Osteoblast (primary cell): ENCODE results near the gene SOX6. TPM values are rescaled to one million over a fixed set of nuclear protein-coding genes. Genes with fewer than 3 reads are reported as not detected.

ENCODE experiments used
- DNase-seq: peaks from one replicate; pipeline ENCODE4 v3.0.0; 2011; ENCODE audit warnings: low spot score, mixed read lengths; ENCODE audit not compliant: insufficient read length; ENCODE audit errors: missing footprints
- H2AFZ ChIP-seq: 2 replicates; pipeline ENCODE4 v1.6.0; 2011; ENCODE audit warnings: mild to moderate bottlenecking, low read length
- H3K27ac ChIP-seq: 2 replicates; pipeline ENCODE4 v1.5.1; 2011; ENCODE audit warnings: mild to moderate bottlenecking, low read depth, low read length, moderate library complexity
- H3K27me3 ChIP-seq: 2 replicates; pipeline ENCODE4 v1.6.0; 2012; ENCODE audit warnings: mild to moderate bottlenecking, control low read depth, inconsistent platforms, low read length, moderate library complexity; ENCODE audit not compliant: insufficient read depth
- H3K36me3 ChIP-seq: 2 replicates; pipeline ENCODE4 v1.5.1; 2011; ENCODE audit warnings: mild to moderate bottlenecking, low read length, control low read depth, moderate library complexity; ENCODE audit not compliant: insufficient read depth
- H3K4me1 ChIP-seq: 2 replicates; pipeline ENCODE4 v1.5.1; 2011; ENCODE audit warnings: mild to moderate bottlenecking, low read length, control low read depth, moderate library complexity; ENCODE audit not compliant: insufficient read depth
- H3K4me2 ChIP-seq: 2 replicates; pipeline ENCODE4 v1.6.0; 2011; ENCODE audit warnings: mild to moderate bottlenecking, low read length; ENCODE audit not compliant: insufficient read depth
- H3K4me3 ChIP-seq: fragments of 200-600 bp; sonication (generic); 3 replicates; pipeline ENCODE4 v1.5.1; 2012; ENCODE audit warnings: mild to moderate bottlenecking, low read length, inconsistent platforms; ENCODE audit not compliant: insufficient read depth
- H3K79me2 ChIP-seq: 2 replicates; pipeline ENCODE4 v1.6.0; 2012; ENCODE audit warnings: mild to moderate bottlenecking, low read length, control low read depth, inconsistent platforms; ENCODE audit not compliant: insufficient read depth
- H3K9me3 ChIP-seq: 2 replicates; pipeline ENCODE4 v1.5.1; 2011; ENCODE audit warnings: low read depth, low read length, control low read depth
- H4K20me1 ChIP-seq: 2 replicates; pipeline ENCODE4 v1.6.0; 2012; ENCODE audit warnings: mild to moderate bottlenecking, low read length, control low read depth; ENCODE audit not compliant: insufficient read depth
- CTCF ChIP-seq: IDR thresholded peaks from 2 replicates; pipeline ENCODE4 v1.5.1; 2011; ENCODE audit warnings: mild to moderate bottlenecking, low read depth, low read length, moderate library complexity; ENCODE audit errors: extremely low read depth
- total RNA-seq: library from RNA; depleted of rRNA; stranded (reverse); fragments of >200 nt; gene quantifications from 2 replicates; pipeline ENCODE4 v1.2.3, GENCODE V29; 2012

The SOX6 gene
- total RNA-seq, 1 donor = 3.3 TPM

DNA sequence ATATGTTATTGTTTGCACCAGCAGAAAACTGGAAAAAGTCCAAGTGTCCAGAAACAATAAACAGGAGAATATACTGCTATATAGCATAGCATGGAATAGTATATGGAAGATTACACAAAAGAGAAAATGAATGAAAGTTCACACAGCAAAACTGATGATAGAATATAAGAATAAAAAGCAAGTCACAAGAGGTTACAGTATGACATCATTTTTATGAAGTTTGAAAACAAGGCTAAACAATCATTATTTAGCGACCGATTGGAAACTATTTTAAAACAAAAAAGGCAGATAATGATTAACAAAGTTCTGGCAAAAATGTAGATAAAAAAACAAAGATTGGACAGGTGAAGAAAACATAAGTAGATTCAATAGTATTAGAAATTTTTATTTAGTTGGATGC lies 47.1 kb downstream of the SOX6 start:
- no peak for DNase-seq
- no peak overlapping the region for H3K27ac ChIP-seq

GRCh38 chr11:16301462-16301861 lies 54.9 kb downstream of the SOX6 start:
- DNase-seq = no peak
- Histone ChIP-seq H3K4me3 (no peak overlapping the region), H3K36me3 (no peaks in the 10 kb centered on the region), H4K20me1 (no peaks in the 10 kb centered on the region), H2AFZ (no peak overlapping the region), H3K27ac (no peak overlapping the region), H3K4me1 (no peaks in the 10 kb centered on the region), H3K9me3 (no peaks in the 10 kb centered on the region), H3K79me2 (no peaks in the 10 kb centered on the region), H3K27me3 (no peaks in the 10 kb centered on the region), H3K4me2 (no peak overlapping the region)
- no peak for TF ChIP-seq CTCF

More for the DNA sequence above, 47.1 kb downstream of the SOX6 start:
- no peak for TF ChIP-seq CTCF
- Histone ChIP-seq H3K27me3 (no peaks in the 10 kb centered on the region), H3K36me3 (no peaks in the 10 kb centered on the region), H3K4me3 (no peak overlapping the region), H3K4me1 (no peaks in the 10 kb centered on the region), H3K79me2 (no peaks in the 10 kb centered on the region), H3K9me3 (no peaks in the 10 kb centered on the region), H2AFZ (no peak overlapping the region), H4K20me1 (no peaks in the 10 kb centered on the region), H3K4me2 (no peak overlapping the region)

DNA sequence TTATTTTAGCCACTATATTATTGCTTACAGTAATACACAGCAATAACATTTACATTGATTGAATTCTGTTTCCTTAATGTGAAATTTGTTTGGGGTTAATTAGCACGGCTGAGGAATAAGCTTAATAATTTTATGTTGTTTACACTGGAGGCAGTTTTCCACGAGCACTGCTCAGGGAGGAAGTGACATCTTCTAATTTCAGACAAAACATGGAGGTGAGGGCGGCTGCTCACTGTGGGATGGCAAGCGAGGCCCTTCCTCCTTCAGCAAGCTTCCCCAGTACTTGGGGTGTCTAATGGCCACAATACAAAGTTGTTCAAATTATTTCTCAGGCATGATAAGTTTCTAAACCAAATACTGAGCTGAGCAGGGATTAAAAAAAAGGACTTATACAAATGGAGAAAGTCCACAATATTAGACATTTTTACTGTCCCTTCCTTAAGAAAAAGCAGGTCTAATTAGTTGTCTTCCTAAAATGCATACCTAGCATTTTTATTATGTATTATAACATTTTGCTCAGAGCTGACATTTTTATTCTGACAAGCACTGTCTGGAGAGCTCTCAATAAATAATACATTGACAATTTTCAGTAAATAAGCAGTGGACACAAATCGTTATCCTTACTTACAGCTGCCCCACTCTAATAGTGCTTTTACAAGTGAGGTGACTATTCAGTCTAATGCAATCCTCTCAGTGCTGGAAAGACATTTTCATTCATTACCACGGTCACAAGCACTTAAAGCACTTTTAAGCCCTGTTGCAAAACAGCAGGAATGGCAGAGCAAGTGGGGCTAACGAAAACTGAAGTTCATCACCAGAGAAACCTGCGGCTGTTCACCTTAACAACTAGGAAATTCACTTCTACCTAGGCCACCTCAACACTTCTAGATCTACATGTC lies 56.2 kb downstream of the SOX6 start:
- no peak overlapping the region for H3K4me2 ChIP-seq

More for the DNA sequence above, 56.2 kb downstream of the SOX6 start:
- Histone ChIP-seq H3K27me3 (no peaks in the 10 kb centered on the region), H3K4me3 (no peak overlapping the region), H3K79me2 (no peaks in the 10 kb centered on the region), H3K36me3 (no peaks in the 10 kb centered on the region), H3K9me3 (no peaks in the 10 kb centered on the region), H3K4me1 (no peaks in the 10 kb centered on the region), H3K27ac (no peak overlapping the region), H4K20me1 (no peaks in the 10 kb centered on the region), H2AFZ (no peak overlapping the region)
- DNase-seq = no peak
- TF ChIP-seq CTCF = no peak
